DOHH2 (cell line): Measurements from ENCODE around the gene PPP3CA.

ENCODE experiments used
- H3F3A ChIP-seq: fragments of 200-600 bp; sonication (generic), shearing (Covaris generic); 2 replicates; pipeline ENCODE4 v1.6.0; 2016; ENCODE audit warnings: antibody characterized with exemption, mild to moderate bottlenecking; ENCODE audit not compliant: control insufficient read depth, insufficient read depth
- H3K27ac ChIP-seq: fragments of 200-600 bp; sonication (generic); 2 replicates; pipeline ENCODE4 v1.5.1; 2014; ENCODE audit warnings: low read depth, mild to moderate bottlenecking, low read length, moderate library complexity
- H3K27me3 ChIP-seq: fragments of 200-600 bp; sonication (generic); 2 replicates; pipeline ENCODE4 v1.6.1; 2014; ENCODE audit warnings: mild to moderate bottlenecking, low read length, mixed read lengths; ENCODE audit not compliant: control insufficient read depth
- H3K36me3 ChIP-seq: fragments of 200-600 bp; sonication (generic); 2 replicates; pipeline ENCODE4 v1.6.1; 2014; ENCODE audit warnings: mild to moderate bottlenecking, low read length, moderate library complexity, mixed read lengths; ENCODE audit not compliant: control insufficient read depth
- H3K4me1 ChIP-seq: fragments of 200-600 bp; sonication (generic); 2 replicates; pipeline ENCODE4 v1.6.1; 2014; ENCODE audit warnings: mild to moderate bottlenecking, low read length, mixed read lengths; ENCODE audit not compliant: control insufficient read depth
- H3K4me2 ChIP-seq: fragments of 200-600 bp; sonication (generic); 2 replicates; pipeline ENCODE4 v1.6.0; 2014; ENCODE audit warnings: mild to moderate bottlenecking, low read length, moderate library complexity
- H3K4me3 ChIP-seq: fragments of 200-600 bp; sonication (generic); 2 replicates; pipeline ENCODE4 v1.5.1; 2014; ENCODE audit warnings: mild to moderate bottlenecking, low read length, mixed read lengths
- H3K79me2 ChIP-seq: fragments of 200-600 bp; sonication (generic); 2 replicates; pipeline ENCODE4 v1.6.1; 2014; ENCODE audit warnings: mild to moderate bottlenecking, low read length, mixed read lengths; ENCODE audit not compliant: control insufficient read depth
- H3K9me2 ChIP-seq: fragments of 200-600 bp; sonication (generic); replicated peaks from 2 replicates; pipeline ENCODE4 v1.6.1; 2014; ENCODE audit warnings: mild to moderate bottlenecking, low read length, mixed read lengths; ENCODE audit not compliant: control insufficient read depth
- H3K9me3 ChIP-seq: fragments of 200-600 bp; sonication (generic); 2 replicates; pipeline ENCODE4 v1.6.1; 2014; ENCODE audit warnings: antibody characterized with exemption, low read length, mixed read lengths; ENCODE audit not compliant: control insufficient read depth, insufficient read depth
- H4K20me1 ChIP-seq: fragments of 200-600 bp; sonication (generic); 2 replicates; pipeline ENCODE4 v1.6.0; 2014; ENCODE audit warnings: low read depth, mild to moderate bottlenecking, antibody characterized with exemption, low read length, moderate library complexity; ENCODE audit not compliant: control insufficient read depth, insufficient read depth
- CTCF ChIP-seq: fragments of 200-600 bp; sonication (generic); IDR thresholded peaks from one replicate; pipeline ENCODE4 v1.5.1; 2014; ENCODE audit warnings: antibody characterized with exemption, mild to moderate bottlenecking, low read depth, low read length; ENCODE audit not compliant: poor library complexity, severe bottlenecking
- EZH2phosphoT487 ChIP-seq: fragments of 200-600 bp; sonication (generic); IDR thresholded peaks from 2 replicates; pipeline ENCODE4 v1.6.1; 2017; ENCODE audit warnings: borderline replicate concordance, mild to moderate bottlenecking, antibody characterized with exemption, low read length, moderate library complexity, mixed read lengths

PPP3CA gene

GRCh38 chr4:100977274-100977673 is 370.1 kb downstream of the PPP3CA start:
- H3K4me1 ChIP-seq: no peaks in the 10 kb centered on the region
- no peaks in the 10 kb centered on the region for H3K79me2 ChIP-seq
- H3K9me2 ChIP-seq: no peaks in the 10 kb centered on the region
- no peak overlapping the region for H3K4me3 ChIP-seq
- H3K9me3 ChIP-seq: no peaks in the 10 kb centered on the region
- H3K4me2 ChIP-seq: no peak overlapping the region
- no peaks in the 10 kb centered on the region for H3K27me3 ChIP-seq
- no peaks in the 10 kb centered on the region for H4K20me1 ChIP-seq
- H3K27ac ChIP-seq: no peak overlapping the region
- no peaks in the 10 kb centered on the region for H3K36me3 ChIP-seq
- H3F3A ChIP-seq: no peaks in the 10 kb centered on the region
- no peak for TF ChIP-seq EZH2phosphoT487
- TF ChIP-seq CTCF: no peak
